ENCODE results near the gene CFAP45. TPM values are rescaled to one million over a fixed set of nuclear protein-coding genes. Genes with fewer than 3 reads are reported as not detected.
"Not testable (repeated sequence)": the region's sequence is repeated elsewhere in the genome, so short reads cannot be mapped to it uniquely, and the experiment has no call there.

The CFAP45 gene
- total RNA-seq, 1 donor from 2014 or later: 0.47 TPM

GRCh38 chr1:159922511-159923202 lies 22.7 kb upstream of the CFAP45 start:
- no peak for DNase-seq

GRCh38 chr1:159921700-159922504 lies 21.9 kb upstream of the CFAP45 start:
- DNase-seq: no peak

GRCh38 chr1:159921251-159921650 lies 21.3 kb upstream of the CFAP45 start:
- DNase-seq: no peak

- no peak for DNase-seq
Observed at GRCh38 chr1:159920651-159921050, 20.7 kb upstream of the CFAP45 start.

GRCh38 chr1:159920202-159920601 lies 20.2 kb upstream of the CFAP45 start:
- DNase-seq: no peak

- no peak for DNase-seq
Observed at GRCh38 chr1:159919236-159919865, 19.4 kb upstream of the CFAP45 start.

- no peak for DNase-seq
Observed at GRCh38 chr1:159918352-159919200, 18.6 kb upstream of the CFAP45 start.

GRCh38 chr1:159917533-159918351 lies 17.8 kb upstream of the CFAP45 start:
- DNase-seq: no peak

GRCh38 chr1:159916242-159917051 lies 16.5 kb upstream of the CFAP45 start:
- DNase-seq: no peak

- no peak for DNase-seq
Observed at GRCh38 chr1:159915571-159916241, 15.7 kb upstream of the CFAP45 start.

GRCh38 chr1:159914252-159915018 lies 14.5 kb upstream of the CFAP45 start:
- DNase-seq: no peak

- DNase-seq: no peak
Observed at GRCh38 chr1:159913451-159914192, 13.7 kb upstream of the CFAP45 start.

GRCh38 chr1:159911326-159912070 lies 11.5 kb upstream of the CFAP45 start:
- no peak for DNase-seq

GRCh38 chr1:159908031-159908940 lies 8.3 kb upstream of the CFAP45 start:
- DNase-seq: no peak

GRCh38 chr1:159906960-159907359 lies 7.0 kb upstream of the CFAP45 start:
- no peak for DNase-seq

GRCh38 chr1:159904036-159904435 lies 4.1 kb upstream of the CFAP45 start:
- not testable (repeated sequence) for DNase-seq

GRCh38 chr1:159902541-159902940 lies 2.6 kb upstream of the CFAP45 start:
- no peak for DNase-seq

All from occipital lobe (tissue), 2 donors.